GM18507 (cell line): ENCODE measurements around the gene SEMA4D.

ENCODE experiments used
- DNase-seq: peaks from one replicate; pipeline ENCODE4 v3.0.0; 2011; ENCODE audit warnings: low read depth; ENCODE audit not compliant: insufficient read length; ENCODE audit errors: extremely low spot score
- FAIRE-seq: peaks from 2 replicates; lab custom pipeline; 2011; peaks lifted over from hg19 to GRCh38; lab: Jason Lieb, UNC

SEMA4D gene

GRCh38 chr9:89422151-89422975 is 75.5 kb downstream of the SEMA4D start:
- no peak for DNase-seq
- FAIRE-seq = peak; percentile 83

- DNase-seq = no peak
- FAIRE-seq = no peak
Measured at GRCh38 chr9:89421595-89421994, 76.3 kb downstream of the SEMA4D start.

- FAIRE-seq = no peak
- DNase-seq = no peak
Measured at GRCh38 chr9:89420397-89421178, 77.3 kb downstream of the SEMA4D start.

- FAIRE-seq = peak; percentile 85
- DNase-seq = no peak
Measured at GRCh38 chr9:89419978-89420394, 77.9 kb downstream of the SEMA4D start.

GRCh38 chr9:89418882-89419640 is 78.9 kb downstream of the SEMA4D start:
- peak; percentile 97 for FAIRE-seq
- DNase-seq = no peak

GRCh38 chr9:89418474-89418845 is 79.5 kb downstream of the SEMA4D start:
- FAIRE-seq (no peak), DNase-seq (no peak)

- FAIRE-seq (peak; percentile 91), DNase-seq (no peak)
Measured at GRCh38 chr9:89417832-89418473, 80.0 kb downstream of the SEMA4D start.

- DNase-seq (no peak), FAIRE-seq (no peak)
Measured at GRCh38 chr9:89414670-89415324, 83.1 kb downstream of the SEMA4D start.

GRCh38 chr9:89413963-89414638 is 83.8 kb downstream of the SEMA4D start:
- FAIRE-seq = no peak
- no peak for DNase-seq

- DNase-seq (no peak), FAIRE-seq (no peak)
Measured at GRCh38 chr9:89412951-89413350, 85.0 kb downstream of the SEMA4D start.

GRCh38 chr9:89412541-89412940 is 85.4 kb downstream of the SEMA4D start:
- DNase-seq (no peak), FAIRE-seq (no peak)

GRCh38 chr9:89411759-89412158 is 86.2 kb downstream of the SEMA4D start:
- DNase-seq (no peak), FAIRE-seq (no peak)

GRCh38 chr9:89410641-89411350 is 87.1 kb downstream of the SEMA4D start:
- FAIRE-seq = peak; percentile 97
- DNase-seq = no peak

GRCh38 chr9:89410022-89410421 is 87.9 kb downstream of the SEMA4D start:
- FAIRE-seq = no peak

GRCh38 chr9:89409466-89409865 is 88.4 kb downstream of the SEMA4D start:
- no peak for DNase-seq
- no peak for FAIRE-seq

More at GRCh38 chr9:89410022-89410421, 87.9 kb downstream of the SEMA4D start:
- DNase-seq = no peak

GRCh38 chr9:89408628-89409101 is 89.2 kb downstream of the SEMA4D start:
- DNase-seq (no peak), FAIRE-seq (peak; percentile 91)

GRCh38 chr9:89407070-89407469 is 90.8 kb downstream of the SEMA4D start:
- no peak for DNase-seq
- no peak for FAIRE-seq

- FAIRE-seq = peak; percentile 98
- DNase-seq = no peak
Measured at GRCh38 chr9:89405826-89406225, 92.1 kb downstream of the SEMA4D start.
